SK-N-SH treated with all-trans-retinoic acid at 6 μM for 48 hours (cell line): ENCODE data around the gene EXOC3.

Experiments used
- CREB5 ChIP-seq: fragments of 250-450 bp; sonication (Bioruptor Pico); IDR thresholded peaks from 2 replicates; pipeline ENCODE4 v1.5.1; 2020; ENCODE audit warnings: low read depth, mild to moderate bottlenecking, moderate library complexity
- CSDC2 ChIP-seq: fragments of 250-450 bp; sonication (Bioruptor Pico); IDR thresholded peaks from 2 replicates; pipeline ENCODE4 v1.5.0; 2020; ENCODE audit warnings: mild to moderate bottlenecking, moderate library complexity
- PPARA ChIP-seq: fragments of 250-450 bp; sonication (Bioruptor Pico); IDR thresholded peaks from 2 replicates; pipeline ENCODE4 v1.5.0; 2020; ENCODE audit warnings: mild to moderate bottlenecking, borderline replicate concordance
- ZNF70 ChIP-seq: fragments of 450-650 bp; formaldehyde crosslinking; IDR thresholded peaks from 2 replicates; pipeline ENCODE4 v1.5.0; 2020; ENCODE audit warnings: mild to moderate bottlenecking, moderate library complexity
- TF ChIP-seq, protein P1 (sequence below): fragments of 250-450 bp; sonication (Bioruptor Pico); IDR thresholded peaks from 2 replicates; pipeline ENCODE4 v1.8.0; 2020; ENCODE audit warnings: mild to moderate bottlenecking, moderate library complexity, borderline replicate concordance

DNA sequence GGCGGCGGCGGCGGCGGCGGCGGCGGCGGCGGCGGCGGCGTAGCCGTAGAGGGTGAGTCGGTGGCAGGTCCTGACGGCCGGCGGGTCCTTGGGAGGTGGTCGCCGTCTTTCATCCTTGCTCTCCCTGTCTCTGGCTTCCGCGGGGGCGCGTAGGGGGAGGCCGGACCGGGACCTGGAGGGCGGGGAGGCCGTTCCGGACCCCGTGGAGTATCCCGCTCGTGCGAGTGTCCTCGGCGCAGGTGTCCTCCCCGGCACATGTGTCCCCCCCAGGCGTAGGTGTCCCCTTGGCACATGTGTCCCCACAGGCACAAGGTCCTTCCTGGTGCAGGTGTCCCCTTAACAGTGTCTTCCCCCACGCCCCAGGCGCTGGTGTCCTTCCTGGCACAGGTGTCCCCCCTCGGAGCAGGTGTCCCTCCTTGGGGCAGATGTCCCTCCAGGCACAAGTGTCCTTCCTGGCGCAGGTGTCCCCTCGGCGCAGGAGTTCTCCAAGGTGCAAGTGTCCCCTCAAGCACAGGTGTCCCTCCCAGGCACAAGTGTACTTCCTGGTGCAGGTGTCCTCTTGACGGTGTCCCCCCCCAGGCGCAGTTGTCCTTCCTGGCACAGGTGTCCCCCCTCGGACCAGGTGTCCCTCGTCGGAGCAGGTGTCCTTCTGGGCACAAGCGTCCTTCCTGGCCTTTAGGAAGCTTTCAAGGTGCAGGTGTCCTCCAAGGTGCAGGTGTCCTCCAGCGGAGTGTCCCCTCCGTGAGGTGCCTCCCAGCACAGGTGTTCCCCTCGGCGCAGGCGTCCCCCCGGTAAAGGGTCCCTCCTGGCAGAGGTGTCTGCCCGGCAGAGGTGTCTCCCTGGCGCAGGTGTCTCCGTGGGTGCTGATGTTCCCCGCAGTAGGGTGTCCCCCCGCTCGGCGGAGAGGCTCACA is 519 bp downstream of the EXOC3 start:
- TF ChIP-seq ZNF70 (CRISPR knock-in tag) (no peak), CREB5 (CRISPR knock-in tag) (no peak), CSDC2 (CRISPR knock-in tag) (no peak), PPARA (no peak)
- TF ChIP-seq, protein P1, sequence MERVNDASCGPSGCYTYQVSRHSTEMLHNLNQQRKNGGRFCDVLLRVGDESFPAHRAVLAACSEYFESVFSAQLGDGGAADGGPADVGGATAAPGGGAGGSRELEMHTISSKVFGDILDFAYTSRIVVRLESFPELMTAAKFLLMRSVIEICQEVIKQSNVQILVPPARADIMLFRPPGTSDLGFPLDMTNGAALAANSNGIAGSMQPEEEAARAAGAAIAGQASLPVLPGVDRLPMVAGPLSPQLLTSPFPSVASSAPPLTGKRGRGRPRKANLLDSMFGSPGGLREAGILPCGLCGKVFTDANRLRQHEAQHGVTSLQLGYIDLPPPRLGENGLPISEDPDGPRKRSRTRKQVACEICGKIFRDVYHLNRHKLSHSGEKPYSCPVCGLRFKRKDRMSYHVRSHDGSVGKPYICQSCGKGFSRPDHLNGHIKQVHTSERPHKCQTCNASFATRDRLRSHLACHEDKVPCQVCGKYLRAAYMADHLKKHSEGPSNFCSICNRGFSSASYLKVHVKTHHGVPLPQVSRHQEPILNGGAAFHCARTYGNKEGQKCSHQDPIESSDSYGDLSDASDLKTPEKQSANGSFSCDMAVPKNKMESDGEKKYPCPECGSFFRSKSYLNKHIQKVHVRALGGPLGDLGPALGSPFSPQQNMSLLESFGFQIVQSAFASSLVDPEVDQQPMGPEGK (CRISPR knock-in tag) = no peak
